ENCODE results near the gene RBM28. TPM values are rescaled to one million over a fixed set of nuclear protein-coding genes. Genes with fewer than 3 reads are reported as not detected.

Gene RBM28
- total RNA-seq, 1 experiment from 2014 or later = 49.3 TPM

GRCh38 chr7:128352153-128352537, 8.4 kb upstream of the RBM28 start:
- no peaks in the 10 kb centered on the region for H3K36me3 Mint-ChIP-seq (ENCODE audit: insufficient read depth, unreplicated experiment)
- TF ChIP-seq, protein P1, sequence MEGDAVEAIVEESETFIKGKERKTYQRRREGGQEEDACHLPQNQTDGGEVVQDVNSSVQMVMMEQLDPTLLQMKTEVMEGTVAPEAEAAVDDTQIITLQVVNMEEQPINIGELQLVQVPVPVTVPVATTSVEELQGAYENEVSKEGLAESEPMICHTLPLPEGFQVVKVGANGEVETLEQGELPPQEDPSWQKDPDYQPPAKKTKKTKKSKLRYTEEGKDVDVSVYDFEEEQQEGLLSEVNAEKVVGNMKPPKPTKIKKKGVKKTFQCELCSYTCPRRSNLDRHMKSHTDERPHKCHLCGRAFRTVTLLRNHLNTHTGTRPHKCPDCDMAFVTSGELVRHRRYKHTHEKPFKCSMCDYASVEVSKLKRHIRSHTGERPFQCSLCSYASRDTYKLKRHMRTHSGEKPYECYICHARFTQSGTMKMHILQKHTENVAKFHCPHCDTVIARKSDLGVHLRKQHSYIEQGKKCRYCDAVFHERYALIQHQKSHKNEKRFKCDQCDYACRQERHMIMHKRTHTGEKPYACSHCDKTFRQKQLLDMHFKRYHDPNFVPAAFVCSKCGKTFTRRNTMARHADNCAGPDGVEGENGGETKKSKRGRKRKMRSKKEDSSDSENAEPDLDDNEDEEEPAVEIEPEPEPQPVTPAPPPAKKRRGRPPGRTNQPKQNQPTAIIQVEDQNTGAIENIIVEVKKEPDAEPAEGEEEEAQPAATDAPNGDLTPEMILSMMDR (IDR thresholded peaks at IDR 0.05; ENCODE audit: unreplicated experiment) = peak; percentile 14
- H3K4me1 Mint-ChIP-seq (ENCODE audit: low read depth, unreplicated experiment) = peaks cover 4% of the 10 kb centered on the region
- no peak for DNase-seq
- no peaks in the 10 kb centered on the region for H3K9me3 Mint-ChIP-seq (ENCODE audit: low read depth, unreplicated experiment)
- no peak overlapping the region for H3K27ac Mint-ChIP-seq (ENCODE audit: unreplicated experiment)
- no peak overlapping the region for H3K4me3 Mint-ChIP-seq (ENCODE audit: low read depth, unreplicated experiment)
- no TSS peak for BruUV-seq (replicated peaks)
- intact Hi-C loops (cut with micrococcal nuclease; ENCODE audit: unreplicated experiment) = no loop called here
- CTCF ChIA-PET = no interaction called here
- peaks cover 88% of the 10 kb centered on the region for H3K27me3 Mint-ChIP-seq (ENCODE audit: unreplicated experiment)

- Mint-ChIP-seq H3K27ac (ENCODE audit: unreplicated experiment) (no peak overlapping the region), H3K4me1 (ENCODE audit: low read depth, unreplicated experiment) (no peaks in the 10 kb centered on the region), H3K36me3 (ENCODE audit: insufficient read depth, unreplicated experiment) (no peaks in the 10 kb centered on the region), H3K27me3 (ENCODE audit: unreplicated experiment) (peaks cover 86% of the 10 kb centered on the region), H3K9me3 (ENCODE audit: low read depth, unreplicated experiment) (no peaks in the 10 kb centered on the region), H3K4me3 (ENCODE audit: low read depth, unreplicated experiment) (no peak overlapping the region)
- CTCF ChIA-PET = no interaction called here
- intact Hi-C loops (cut with micrococcal nuclease; ENCODE audit: unreplicated experiment) = no loop called here
- TF ChIP-seq, protein P1 (IDR thresholded peaks at IDR 0.05; ENCODE audit: unreplicated experiment) = no peak
- no peak for DNase-seq
- no TSS peak for BruUV-seq (replicated peaks)
Measured at GRCh38 chr7:128351296-128352152, 7.8 kb upstream of the RBM28 start.

DNA sequence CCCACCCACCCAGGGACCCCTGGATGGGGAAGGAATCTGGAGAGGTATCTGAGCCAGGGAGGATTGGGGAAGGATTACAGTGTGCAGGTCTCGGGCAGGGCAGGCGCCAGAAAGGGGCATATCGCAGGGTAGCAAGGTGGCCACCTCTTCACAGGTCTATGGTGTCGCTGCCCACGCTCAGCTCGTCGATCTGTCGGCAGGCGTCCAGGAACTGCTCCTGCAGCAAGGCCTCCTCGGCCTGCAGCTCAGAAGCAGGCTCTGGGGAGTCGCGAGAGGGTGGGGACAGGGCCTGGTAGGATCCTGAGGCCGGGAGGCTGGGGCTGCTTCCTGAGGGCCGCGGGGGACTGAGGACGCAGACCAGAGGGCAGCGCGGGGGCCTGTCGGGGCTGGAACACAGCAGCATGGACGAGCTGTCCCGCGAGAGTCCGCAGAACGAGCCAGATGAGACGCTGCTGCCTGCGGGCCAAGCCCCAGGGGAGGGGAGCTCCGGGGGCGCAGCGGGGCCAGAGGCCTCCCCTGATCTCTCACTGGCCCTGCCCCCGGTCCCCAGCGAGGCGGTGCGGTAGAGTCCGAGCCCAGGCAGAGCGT, 7.1 kb upstream of the RBM28 start:
- no peaks in the 10 kb centered on the region for H3K9me3 Mint-ChIP-seq (ENCODE audit: low read depth, unreplicated experiment)
- no peak overlapping the region for H3K27ac Mint-ChIP-seq (ENCODE audit: unreplicated experiment)
- intact Hi-C loops (cut with micrococcal nuclease; ENCODE audit: unreplicated experiment) = no loop called here
- no peak overlapping the region for H3K4me3 Mint-ChIP-seq (ENCODE audit: low read depth, unreplicated experiment)
- CTCF ChIA-PET = no interaction called here
- H3K36me3 Mint-ChIP-seq (ENCODE audit: insufficient read depth, unreplicated experiment) = no peaks in the 10 kb centered on the region
- DNase-seq = no peak
- TF ChIP-seq, protein P1 (IDR thresholded peaks at IDR 0.05; ENCODE audit: unreplicated experiment) = no peak
- peaks cover 81% of the 10 kb centered on the region for H3K27me3 Mint-ChIP-seq (ENCODE audit: unreplicated experiment)
- no peaks in the 10 kb centered on the region for H3K4me1 Mint-ChIP-seq (ENCODE audit: low read depth, unreplicated experiment)
- no TSS peak for BruUV-seq (replicated peaks)

DNA sequence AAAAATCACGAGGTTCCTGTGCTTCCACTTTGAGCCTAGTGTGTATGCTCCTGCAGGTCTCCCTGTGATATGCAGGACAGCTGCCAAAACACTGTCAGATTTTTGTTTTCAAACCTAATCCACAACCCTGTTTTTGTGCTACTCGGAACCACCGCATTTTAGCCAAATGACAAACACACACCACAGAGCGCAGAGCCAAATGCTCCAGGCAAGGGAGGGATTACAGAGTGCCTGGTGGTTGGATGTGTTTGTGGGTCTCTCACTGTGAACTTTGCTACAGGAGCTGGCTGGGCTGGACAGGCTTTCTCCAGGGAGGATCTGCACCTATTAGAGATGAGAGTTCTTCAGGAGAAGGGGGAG, 5.7 kb upstream of the RBM28 start:
- intact Hi-C loops (cut with micrococcal nuclease; ENCODE audit: unreplicated experiment) = no loop called here
- Mint-ChIP-seq H3K27ac (ENCODE audit: unreplicated experiment) (no peak overlapping the region), H3K27me3 (ENCODE audit: unreplicated experiment) (peaks cover 67% of the 10 kb centered on the region), H3K4me1 (ENCODE audit: low read depth, unreplicated experiment) (no peaks in the 10 kb centered on the region), H3K36me3 (ENCODE audit: insufficient read depth, unreplicated experiment) (no peaks in the 10 kb centered on the region), H3K9me3 (ENCODE audit: low read depth, unreplicated experiment) (no peaks in the 10 kb centered on the region), H3K4me3 (ENCODE audit: low read depth, unreplicated experiment) (no peak overlapping the region)
- TF ChIP-seq, protein P1 (IDR thresholded peaks at IDR 0.05; ENCODE audit: unreplicated experiment) = no peak
- no peak for DNase-seq
- BruUV-seq (replicated peaks) = no TSS peak
- CTCF ChIA-PET = no interaction called here
